HL-60 (cell line): ENCODE data around the gene MYO5C.

ENCODE experiments used
- GABPA ChIP-seq: IDR thresholded peaks from 2 replicates; pipeline ENCODE4 v1.6.1; 2012; ENCODE audit warnings: low read depth
- POLR2AphosphoS5 ChIP-seq: IDR thresholded peaks from 2 replicates; pipeline ENCODE4 v1.6.1; 2012; ENCODE audit warnings: low read depth
- SPI1 ChIP-seq: IDR thresholded peaks from 2 replicates; pipeline ENCODE4 v1.6.1; 2012; ENCODE audit warnings: low read depth, mild to moderate bottlenecking, borderline replicate concordance
- TF ChIP-seq, protein P1 (sequence below): IDR thresholded peaks from one replicate; pipeline ENCODE4 v1.5.1; 2011; ENCODE audit warnings: low read length, control low read depth, inconsistent platforms; ENCODE audit not compliant: insufficient read depth
- TF ChIP-seq, protein P2 (sequence below): IDR thresholded peaks from 2 replicates; pipeline ENCODE4 v1.6.1; 2012; ENCODE audit warnings: low read depth; ENCODE audit not compliant: insufficient replicate concordance

- no peak for TF ChIP-seq POLR2AphosphoS5
- TF ChIP-seq, protein P1, sequence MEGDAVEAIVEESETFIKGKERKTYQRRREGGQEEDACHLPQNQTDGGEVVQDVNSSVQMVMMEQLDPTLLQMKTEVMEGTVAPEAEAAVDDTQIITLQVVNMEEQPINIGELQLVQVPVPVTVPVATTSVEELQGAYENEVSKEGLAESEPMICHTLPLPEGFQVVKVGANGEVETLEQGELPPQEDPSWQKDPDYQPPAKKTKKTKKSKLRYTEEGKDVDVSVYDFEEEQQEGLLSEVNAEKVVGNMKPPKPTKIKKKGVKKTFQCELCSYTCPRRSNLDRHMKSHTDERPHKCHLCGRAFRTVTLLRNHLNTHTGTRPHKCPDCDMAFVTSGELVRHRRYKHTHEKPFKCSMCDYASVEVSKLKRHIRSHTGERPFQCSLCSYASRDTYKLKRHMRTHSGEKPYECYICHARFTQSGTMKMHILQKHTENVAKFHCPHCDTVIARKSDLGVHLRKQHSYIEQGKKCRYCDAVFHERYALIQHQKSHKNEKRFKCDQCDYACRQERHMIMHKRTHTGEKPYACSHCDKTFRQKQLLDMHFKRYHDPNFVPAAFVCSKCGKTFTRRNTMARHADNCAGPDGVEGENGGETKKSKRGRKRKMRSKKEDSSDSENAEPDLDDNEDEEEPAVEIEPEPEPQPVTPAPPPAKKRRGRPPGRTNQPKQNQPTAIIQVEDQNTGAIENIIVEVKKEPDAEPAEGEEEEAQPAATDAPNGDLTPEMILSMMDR: no peak
- TF ChIP-seq GABPA: no peak
- TF ChIP-seq, protein P2, sequence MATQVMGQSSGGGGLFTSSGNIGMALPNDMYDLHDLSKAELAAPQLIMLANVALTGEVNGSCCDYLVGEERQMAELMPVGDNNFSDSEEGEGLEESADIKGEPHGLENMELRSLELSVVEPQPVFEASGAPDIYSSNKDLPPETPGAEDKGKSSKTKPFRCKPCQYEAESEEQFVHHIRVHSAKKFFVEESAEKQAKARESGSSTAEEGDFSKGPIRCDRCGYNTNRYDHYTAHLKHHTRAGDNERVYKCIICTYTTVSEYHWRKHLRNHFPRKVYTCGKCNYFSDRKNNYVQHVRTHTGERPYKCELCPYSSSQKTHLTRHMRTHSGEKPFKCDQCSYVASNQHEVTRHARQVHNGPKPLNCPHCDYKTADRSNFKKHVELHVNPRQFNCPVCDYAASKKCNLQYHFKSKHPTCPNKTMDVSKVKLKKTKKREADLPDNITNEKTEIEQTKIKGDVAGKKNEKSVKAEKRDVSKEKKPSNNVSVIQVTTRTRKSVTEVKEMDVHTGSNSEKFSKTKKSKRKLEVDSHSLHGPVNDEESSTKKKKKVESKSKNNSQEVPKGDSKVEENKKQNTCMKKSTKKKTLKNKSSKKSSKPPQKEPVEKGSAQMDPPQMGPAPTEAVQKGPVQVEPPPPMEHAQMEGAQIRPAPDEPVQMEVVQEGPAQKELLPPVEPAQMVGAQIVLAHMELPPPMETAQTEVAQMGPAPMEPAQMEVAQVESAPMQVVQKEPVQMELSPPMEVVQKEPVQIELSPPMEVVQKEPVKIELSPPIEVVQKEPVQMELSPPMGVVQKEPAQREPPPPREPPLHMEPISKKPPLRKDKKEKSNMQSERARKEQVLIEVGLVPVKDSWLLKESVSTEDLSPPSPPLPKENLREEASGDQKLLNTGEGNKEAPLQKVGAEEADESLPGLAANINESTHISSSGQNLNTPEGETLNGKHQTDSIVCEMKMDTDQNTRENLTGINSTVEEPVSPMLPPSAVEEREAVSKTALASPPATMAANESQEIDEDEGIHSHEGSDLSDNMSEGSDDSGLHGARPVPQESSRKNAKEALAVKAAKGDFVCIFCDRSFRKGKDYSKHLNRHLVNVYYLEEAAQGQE: no peak
- no peak for TF ChIP-seq SPI1
Measured at GRCh38 chr15:52150871-52151270, 144.7 kb downstream of the MYO5C start.
